ENCODE results near the gene MKS1.

The MKS1 gene

GRCh38 chr17:58210922-58211321, 8.1 kb downstream of the MKS1 start (continued):
- no peak for TF ChIP-seq SETDB1 (IDR thresholded peaks at IDR 0.05; ENCODE audit: insufficient read length, low read length)
- TF ChIP-seq ZNF175 (tag by site-specific recombination; IDR thresholded peaks at IDR 0.05), result no peak
- no peak for TF ChIP-seq ZNF184 (tag by site-specific recombination; IDR thresholded peaks at IDR 0.05)
- no peak for TF ChIP-seq ZNF707 (tag by site-specific recombination; IDR thresholded peaks at IDR 0.05)
- TF ChIP-seq ZNF148 (tag by site-specific recombination; IDR thresholded peaks at IDR 0.05; ENCODE audit: borderline replicate concordance), result no peak
- no peak for TF ChIP-seq ZIC2 (tag by site-specific recombination; IDR thresholded peaks at IDR 0.05)
- no peak for TF ChIP-seq ZNF2 (tag by site-specific recombination; IDR thresholded peaks at IDR 0.05)

GRCh38 chr17:58208344-58208743, 10.7 kb downstream of the MKS1 start:
- ChIA-PET POLR2A (no interaction called here), CTCF (interaction anchor here (9.8 kb wide), 1 partner anchor 8 kb away, joined by 84 read pairs; no protein-coding TSS in a partner anchor)
- Histone ChIP-seq H3K36me3 (ENCODE audit: control insufficient read depth in 2 of 2, insufficient read depth in 1 of 2, low read length in 2 of 2) (peaks cover 35 to 80% of the 10 kb centered on the region in 2 experiments), H3K4me1 (ENCODE audit: control insufficient read depth, insufficient read depth, low read length) (no peaks in the 10 kb centered on the region), H3K4me3 (ENCODE audit: low read depth, low read length) (no peak overlapping the region), H3K27ac (ENCODE audit: extremely low read depth, low read depth, low read length) (no peak overlapping the region), H3K9me3 (ENCODE audit: control insufficient read depth, insufficient read depth, low read depth, low read length) (no peaks in the 10 kb centered on the region)
- TF ChIP-seq ZNF211 (tag by site-specific recombination; IDR thresholded peaks at IDR 0.05; ENCODE audit: low read depth), result no peak
- TF ChIP-seq ZNF157 (tag by site-specific recombination; IDR thresholded peaks at IDR 0.05), result no peak
- TF ChIP-seq ZNF701 (tag by site-specific recombination; IDR thresholded peaks at IDR 0.05), result no peak
- no peak for TF ChIP-seq KLF8 (tag by site-specific recombination; IDR thresholded peaks at IDR 0.05)
- TF ChIP-seq ZNF341 (tag by site-specific recombination; IDR thresholded peaks at IDR 0.05; ENCODE audit: low read depth), result no peak
- no peak for TF ChIP-seq MYNN (tag by site-specific recombination; IDR thresholded peaks at IDR 0.05; ENCODE audit: borderline replicate concordance)
- TF ChIP-seq BCL11B (tag by site-specific recombination; IDR thresholded peaks at IDR 0.05; ENCODE audit: low read depth), result no peak
- no peak for TF ChIP-seq GLIS1 (tag by site-specific recombination; IDR thresholded peaks at IDR 0.05)
- TF ChIP-seq KLF16 (tag by site-specific recombination; IDR thresholded peaks at IDR 0.05), result no peak
- no peak for TF ChIP-seq ZNF362 (tag by site-specific recombination; IDR thresholded peaks at IDR 0.05)
- TF ChIP-seq ZBTB26 (tag by site-specific recombination; optimal IDR thresholded peaks at IDR 0.05), result no peak
- TF ChIP-seq ZNF626 (tag by site-specific recombination; IDR thresholded peaks at IDR 0.05), result no peak

- no peaks in the 10 kb centered on the region for H3K4me1 ChIP-seq (ENCODE audit: control insufficient read depth, insufficient read depth, low read length)
- H3K27ac ChIP-seq (ENCODE audit: extremely low read depth, low read depth, low read length), result no peak overlapping the region
- no peaks in the 10 kb centered on the region for H3K9me3 ChIP-seq (ENCODE audit: control insufficient read depth, insufficient read depth, low read depth, low read length)
- peaks cover 26 to 72% of the 10 kb centered on the region in 2 experiments for H3K36me3 ChIP-seq (ENCODE audit: control insufficient read depth in 2 of 2, insufficient read depth in 1 of 2, low read length in 2 of 2)
- POLR2A ChIA-PET, result interaction anchor here (0.5 kb wide), 1 partner anchor 522 kb away, joined by 3 read pairs; no protein-coding TSS in a partner anchor
- TF ChIP-seq PATZ1 (tag by site-specific recombination; IDR thresholded peaks at IDR 0.05), result no peak
- TF ChIP-seq REST (tag by site-specific recombination; IDR thresholded peaks at IDR 0.05), result no peak
- TF ChIP-seq ZNF707 (tag by site-specific recombination; IDR thresholded peaks at IDR 0.05), result no peak
- no peak for TF ChIP-seq ZNF48 (tag by site-specific recombination; IDR thresholded peaks at IDR 0.05)
- no peak for TF ChIP-seq ZSCAN16 (tag by site-specific recombination; IDR thresholded peaks at IDR 0.05)
- no peak for TF ChIP-seq SETDB1 (IDR thresholded peaks at IDR 0.05; ENCODE audit: insufficient read length, low read length)
- no peak for TF ChIP-seq ZNF423 (tag by site-specific recombination; IDR thresholded peaks at IDR 0.05)
- no peak overlapping the region for H3K4me3 ChIP-seq (ENCODE audit: low read depth, low read length)
- CTCF ChIA-PET, result interaction anchor here (0.8 kb wide), 1 partner anchor 12 kb away, joined by 4 read pairs; the partner anchor contains the start of gene MKS1
Observed at GRCh38 chr17:58207451-58207850, 11.6 kb downstream of the MKS1 start.

Measured in HEK293 (cell line).